Heart left ventricle (tissue), 13 donors: ENCODE results near the gene GPR85.

Experiments
- CTCF ChIP-seq, 12 donors: fragments of 200-600 bp; sonication (generic) in 4 of 12; IDR thresholded peaks; one replicate each; pipeline versions ENCODE4 v1.5.0 to v1.8.0; 2018 to 2022; ENCODE audit warnings: antibody characterized with exemption in 12 of 12, mild to moderate bottlenecking in 5 of 12
- POLR2A ChIP-seq, 2 donors: fragments of 450-650 bp; IDR thresholded peaks; one replicate each; pipeline ENCODE4 v1.6.1; 2017; ENCODE audit warnings: antibody characterized with exemption in 2 of 2, mild to moderate bottlenecking in 2 of 2, moderate library complexity in 2 of 2
- donor health status: ischemic (EF 13 %, LVEDD 7.1; RV severe dilation, severe dysfunction).
- donor health status: DM: no; HTN: yes; CAD: no.
- donor health status: DM: no; HTN: no; CAD: no.
- donor health status: ischemic (EF 25% LVEDD 6.9; RV normal size, moderate dysfunction).
- donor health status: ischemic (EF 25% LVEDD 5.7; RV mildly dilated, moderate dysfunction).
- donor health status: ischemic (EF 35%, LVEDD 5.7; RV mildly dilated, moderate dysfunction).
- donor health status: nonischemic (EF 11% LVEDD 7.7; RV severe dilation, severe dysfunction).
- donor health status: DM: yes; HTN: yes; CAD: no.
- donor health status: PGD.
- donor health status: ischemic (EF 29% LVEDD 5.4; RV normal size, mild dysfunction).
- donor health status: nonischemic (EF 23%, LVEDD 6.1; RV moderate dilation, normal function).

DNA sequence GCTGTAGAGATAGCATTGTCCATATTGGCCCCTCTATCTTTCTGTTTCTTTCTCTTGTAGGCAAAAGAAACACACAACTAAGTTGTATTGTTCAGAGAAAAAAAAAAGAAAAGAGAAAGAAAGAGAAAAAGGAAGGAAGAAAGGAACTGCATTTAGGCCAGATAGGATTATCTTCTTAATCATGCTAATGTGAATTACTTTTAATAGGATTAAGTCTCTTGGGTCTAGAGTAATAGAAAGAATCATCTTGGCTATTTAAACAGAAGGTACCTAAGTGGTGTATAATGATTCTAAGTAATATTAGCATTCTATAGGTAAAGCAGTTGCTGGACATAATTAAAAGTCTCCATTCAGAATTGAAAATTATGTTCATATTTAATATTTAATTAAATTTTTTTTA is 42.2 kb downstream of the GPR85 start:
- no peak for TF ChIP-seq CTCF (IDR thresholded peaks at IDR 0.05)
- TF ChIP-seq POLR2A (IDR thresholded peaks at IDR 0.05), result no peak
